ENCODE results near the gene GOLM1.

DNA sequence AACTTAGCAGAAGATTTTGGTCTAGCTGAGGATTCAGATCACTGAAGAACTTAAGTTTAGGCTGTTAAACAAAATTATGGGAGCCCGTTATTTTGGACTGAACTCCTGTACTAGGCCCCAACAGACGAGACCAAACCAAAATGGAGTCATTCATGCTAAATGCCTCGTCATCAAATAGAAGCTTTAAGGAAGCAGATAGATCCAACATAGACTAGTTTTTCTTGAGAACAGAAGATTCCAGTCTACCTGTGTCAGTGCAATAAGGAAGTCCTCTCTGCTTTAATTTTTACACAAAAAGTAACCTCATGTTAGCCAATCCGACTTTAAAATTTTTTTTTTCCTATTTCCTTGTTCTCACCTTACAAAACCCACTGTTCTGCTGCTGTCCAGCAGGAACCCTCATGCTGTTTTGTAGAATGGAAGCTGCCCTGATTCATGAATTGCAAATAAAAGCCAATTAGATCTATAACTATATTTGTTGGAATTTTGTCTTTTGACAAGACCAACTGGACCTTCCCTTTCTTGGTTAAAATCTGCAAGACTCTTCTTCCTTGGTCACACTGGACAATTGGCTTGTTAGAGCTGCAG, 29.0 kb upstream of the GOLM1 start:
- TF ChIP-seq TAF1 (IDR thresholded peaks at IDR 0.05; ENCODE audit: low read depth, low read length): no peak
- TF ChIP-seq, protein P1, sequence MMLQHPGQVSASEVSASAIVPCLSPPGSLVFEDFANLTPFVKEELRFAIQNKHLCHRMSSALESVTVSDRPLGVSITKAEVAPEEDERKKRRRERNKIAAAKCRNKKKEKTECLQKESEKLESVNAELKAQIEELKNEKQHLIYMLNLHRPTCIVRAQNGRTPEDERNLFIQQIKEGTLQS (IDR thresholded peaks at IDR 0.05; ENCODE audit: insufficient read depth, low read depth, low read length): no peak
- no peak for TF ChIP-seq RXRA (IDR thresholded peaks at IDR 0.05; ENCODE audit: insufficient read depth, low read depth, low read length)
- TF ChIP-seq EP300 (IDR thresholded peaks at IDR 0.05; ENCODE audit: borderline replicate concordance in 1 of 2, low read depth in 2 of 2, low read length in 2 of 2): no peak
- no peak for TF ChIP-seq NANOG (IDR thresholded peaks at IDR 0.05; ENCODE audit: insufficient read depth, low read depth, low read length, poor library complexity, severe bottlenecking)
- TF ChIP-seq, protein P2, sequence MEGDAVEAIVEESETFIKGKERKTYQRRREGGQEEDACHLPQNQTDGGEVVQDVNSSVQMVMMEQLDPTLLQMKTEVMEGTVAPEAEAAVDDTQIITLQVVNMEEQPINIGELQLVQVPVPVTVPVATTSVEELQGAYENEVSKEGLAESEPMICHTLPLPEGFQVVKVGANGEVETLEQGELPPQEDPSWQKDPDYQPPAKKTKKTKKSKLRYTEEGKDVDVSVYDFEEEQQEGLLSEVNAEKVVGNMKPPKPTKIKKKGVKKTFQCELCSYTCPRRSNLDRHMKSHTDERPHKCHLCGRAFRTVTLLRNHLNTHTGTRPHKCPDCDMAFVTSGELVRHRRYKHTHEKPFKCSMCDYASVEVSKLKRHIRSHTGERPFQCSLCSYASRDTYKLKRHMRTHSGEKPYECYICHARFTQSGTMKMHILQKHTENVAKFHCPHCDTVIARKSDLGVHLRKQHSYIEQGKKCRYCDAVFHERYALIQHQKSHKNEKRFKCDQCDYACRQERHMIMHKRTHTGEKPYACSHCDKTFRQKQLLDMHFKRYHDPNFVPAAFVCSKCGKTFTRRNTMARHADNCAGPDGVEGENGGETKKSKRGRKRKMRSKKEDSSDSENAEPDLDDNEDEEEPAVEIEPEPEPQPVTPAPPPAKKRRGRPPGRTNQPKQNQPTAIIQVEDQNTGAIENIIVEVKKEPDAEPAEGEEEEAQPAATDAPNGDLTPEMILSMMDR (IDR thresholded peaks at IDR 0.05; ENCODE audit: control extremely low read depth in 1 of 3, insufficient read depth in 1 of 3, low read depth in 1 of 3, low read length in 3 of 3): no peak
- TF ChIP-seq GTF2F1 (IDR thresholded peaks at IDR 0.05; ENCODE audit: borderline replicate concordance, low read depth, low read length): no peak
